Common myeloid progenitor, CD34-positive (primary cell): ENCODE data around the gene STOM.

Experiments used
- CTCF ChIA-PET: fragments of 350-600 bp; sonication (Branson Sonifier 250); formaldehyde crosslinking; loops from one replicate; lab custom pipeline; 2021; ENCODE audit warnings: antibody characterized with exemption; lab: Charles Lee
- POLR2A ChIA-PET: fragments of 350-600 bp; sonication (Branson Sonifier 250); formaldehyde crosslinking; loops from one replicate; lab custom pipeline; 2021; ENCODE audit warnings: antibody characterized with exemption; lab: Charles Lee
- DNase-seq, 3 donors: peaks; one replicate each; pipeline versions ENCODE4 v3.0.0 to v3.0.0-alpha.2; 2013
- H3K27ac ChIP-seq, 2 experiments: 1 replicate in 1 of 2; 2 replicates in 1 of 2; pipeline ENCODE4 v1.7.0; 2013; ENCODE audit warnings: inconsistent platforms in 2 of 2, low read length in 2 of 2, mild to moderate bottlenecking in 2 of 2, low read depth in 1 of 2, moderate library complexity in 1 of 2; ENCODE audit not compliant: severe bottlenecking in 2 of 2, insufficient read depth in 1 of 2, poor library complexity in 1 of 2
- H3K27me3 ChIP-seq, 5 experiments: replicated peaks in 2 of 5; 1 replicate in 3 of 5; 2 replicates in 2 of 5; pipeline versions ENCODE4 v1.6.1 to v1.7.0; 2013; ENCODE audit warnings: low read length in 4 of 5, mild to moderate bottlenecking in 2 of 5, moderate library complexity in 2 of 5, inconsistent platforms in 1 of 5; ENCODE audit not compliant: insufficient read depth in 5 of 5, control insufficient read depth in 4 of 5
- H3K36me3 ChIP-seq, 4 experiments: 1 replicate in 2 of 4; 2 replicates in 2 of 4; pipeline versions ENCODE4 v1.6.1 to v1.7.0; 2013; ENCODE audit warnings: low read length in 3 of 4, control low read depth in 1 of 4, mild to moderate bottlenecking in 1 of 4; ENCODE audit not compliant: control insufficient read depth in 4 of 4, insufficient read depth in 4 of 4
- H3K4me1 ChIP-seq, 4 experiments: 1 replicate in 3 of 4; 2 replicates in 1 of 4; pipeline versions ENCODE4 v1.6.1 to v1.7.1; 2013; ENCODE audit warnings: low read length in 3 of 4, mild to moderate bottlenecking in 3 of 4, control low read depth in 1 of 4, inconsistent platforms in 1 of 4, moderate library complexity in 1 of 4; ENCODE audit not compliant: control insufficient read depth in 4 of 4, insufficient read depth in 4 of 4; ENCODE audit errors: control extremely low read depth in 1 of 4
- H3K4me3 ChIP-seq, 7 experiments: 1 replicate in 4 of 7; 2 replicates in 3 of 7; pipeline versions ENCODE4 v1.5.1 to v1.7.0; 2013; ENCODE audit warnings: mild to moderate bottlenecking in 7 of 7, low read length in 6 of 7, moderate library complexity in 6 of 7, inconsistent platforms in 2 of 7, low read depth in 2 of 7, control low read depth in 1 of 7; ENCODE audit not compliant: insufficient read depth in 4 of 7, control insufficient read depth in 1 of 7; ENCODE audit errors: extremely low read depth in 1 of 7
- H3K9me3 ChIP-seq, 5 experiments: 1 replicate in 4 of 5; 2 replicates in 1 of 5; pipeline versions ENCODE4 v1.6.1 to v1.7.1; 2013; ENCODE audit warnings: low read length in 4 of 5, mild to moderate bottlenecking in 2 of 5, inconsistent platforms in 1 of 5, low read depth in 1 of 5, moderate library complexity in 1 of 5; ENCODE audit not compliant: control insufficient read depth in 4 of 5, insufficient read depth in 2 of 5; ENCODE audit errors: control extremely low read depth in 1 of 5
- WGBS: methylation state at CpG from one replicate; pipeline ENCODE4 v1.1.5; 2013; ENCODE audit not compliant: insufficient coverage; 5-methylcytosine and 5-hydroxymethylcytosine counted together

STOM gene

DNA sequence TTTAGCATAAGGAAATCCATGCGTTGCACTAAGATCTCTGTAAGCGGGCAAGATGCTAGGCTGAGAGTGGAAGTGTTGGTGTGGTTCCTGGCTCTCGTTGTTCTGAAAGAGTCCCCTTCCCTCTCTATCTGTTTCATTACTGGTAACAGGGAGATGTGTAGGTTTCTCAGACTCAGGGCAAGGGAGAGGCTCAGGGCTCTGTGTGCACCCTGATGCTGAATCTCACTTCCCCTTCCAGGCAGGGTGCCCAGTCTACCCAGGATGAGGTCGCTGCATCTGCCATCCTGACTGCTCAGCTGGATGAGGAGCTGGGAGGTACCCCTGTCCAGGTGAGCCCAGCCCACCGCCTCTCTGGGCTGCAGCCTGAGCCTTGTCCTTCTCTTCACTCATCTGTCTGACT is 45.7 kb downstream of the STOM start:
- Histone ChIP-seq H3K36me3 (peaks cover 5 to 54% (median 47%) of the 10 kb centered on the region in 4 experiments), H3K27me3 (no peaks in the 10 kb centered on the region), H3K27ac (no peak overlapping the region), H3K9me3 (no peaks in the 10 kb centered on the region), H3K4me3 (no peak overlapping the region), H3K4me1 (peaks cover 0 to 17% (median 11%) of the 10 kb centered on the region in 4 experiments)
- POLR2A ChIA-PET, result no interaction called here
- CTCF ChIA-PET, result interaction anchor here (1.4 to 2.0 kb wide), 2 partner anchors 69 to 75 kb away, joined by 5 to 7 read pairs; no protein-coding TSS in a partner anchor
- DNase-seq, result no peak
- 97% methylated on average over 4 of the region's 5 CpGs for WGBS

- Histone ChIP-seq H3K4me3 (no peak overlapping the region), H3K9me3 (no peaks in the 10 kb centered on the region)
- 99% methylated on average over 8 of the region's 10 CpGs for WGBS
Measured at GRCh38 chr9:121323449-121324151, 46.5 kb downstream of the STOM start.

GRCh38 chr9:121322737-121323448 is 47.2 kb downstream of the STOM start:
- Histone ChIP-seq H3K9me3 (no peaks in the 10 kb centered on the region), H3K36me3 (peaks cover 5 to 55% (median 42%) of the 10 kb centered on the region in 4 experiments), H3K27ac (no peak overlapping the region), H3K27me3 (no peaks in the 10 kb centered on the region), H3K4me1 (peaks cover 0 to 18% (median 12%) of the 10 kb centered on the region in 4 experiments), H3K4me3 (no peak overlapping the region)
- no peak for DNase-seq
- ChIA-PET POLR2A (no interaction called here), CTCF (interaction anchor here (2.0 to 10.8 kb wide), 3 partner anchors 54 to 80 kb away, joined by 7 to 236 read pairs (median 158); no protein-coding TSS in a partner anchor)
- WGBS, result 96% methylated on average over 5 of the region's 10 CpGs

More at GRCh38 chr9:121323449-121324151, 46.5 kb downstream of the STOM start:
- peaks cover 5 to 55% (median 46%) of the 10 kb centered on the region in 4 experiments for H3K36me3 ChIP-seq
- H3K27me3 ChIP-seq, result no peaks in the 10 kb centered on the region
- no peak overlapping the region for H3K27ac ChIP-seq
- ChIA-PET POLR2A (no interaction called here), CTCF (interaction anchor here (1.4 to 10.8 kb wide), 3 partner anchors 70 to 79 kb away, joined by 5 to 236 read pairs (median 7); no protein-coding TSS in a partner anchor)
- no peak for DNase-seq
- H3K4me1 ChIP-seq, result peaks cover 0 to 18% (median 12%) of the 10 kb centered on the region in 4 experiments

DNA sequence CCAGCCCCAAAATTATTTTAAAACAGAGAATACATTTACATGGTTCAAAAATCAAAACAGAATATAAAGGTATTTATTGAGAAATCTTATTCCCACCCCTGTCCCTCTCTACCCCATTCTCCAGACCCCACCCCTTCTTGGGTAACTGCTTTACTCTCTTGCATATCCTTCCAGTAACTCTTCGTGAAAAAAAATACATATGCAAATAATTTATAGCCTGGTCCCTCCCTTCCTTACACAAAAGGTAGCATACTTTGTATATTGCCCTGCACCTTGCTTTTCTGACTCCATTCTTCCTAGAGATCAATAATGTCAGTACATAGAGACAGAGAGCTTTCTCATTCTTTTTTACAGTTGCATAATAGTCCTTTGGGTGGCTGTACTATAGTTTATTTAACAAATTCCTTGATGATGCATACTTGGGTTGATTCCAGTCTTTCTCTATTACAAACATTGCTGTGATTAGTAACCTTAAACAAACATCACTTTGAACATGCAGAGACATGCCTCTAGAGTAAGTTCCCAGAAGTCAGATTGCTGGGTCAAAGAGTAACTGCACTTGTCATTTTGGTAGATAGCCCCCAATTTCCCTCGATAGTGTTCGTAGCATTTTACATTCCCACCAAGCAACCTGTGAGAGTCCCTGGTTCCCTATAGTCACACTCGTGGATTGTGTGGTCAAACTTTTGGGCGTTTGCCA is 47.9 kb downstream of the STOM start:
- WGBS, result 6% methylated on average over 2 of the region's 5 CpGs
- CTCF ChIA-PET, result interaction anchor here (1.5 to 10.8 kb wide), 4 partner anchors 55 to 108 kb away, joined by 5 to 236 read pairs (median 138); no protein-coding TSS in a partner anchor
- Histone ChIP-seq H3K27ac (no peak overlapping the region), H3K36me3 (peaks cover 5 to 58% (median 42%) of the 10 kb centered on the region in 4 experiments), H3K4me1 (peaks cover 0 to 18% (median 12%) of the 10 kb centered on the region in 4 experiments), H3K27me3 (no peaks in the 10 kb centered on the region), H3K4me3 (no peak overlapping the region), H3K9me3 (no peaks in the 10 kb centered on the region)
- POLR2A ChIA-PET, result no interaction called here
- DNase-seq, result peak in 2 of 3 donors; percentile 58 to 64

DNA sequence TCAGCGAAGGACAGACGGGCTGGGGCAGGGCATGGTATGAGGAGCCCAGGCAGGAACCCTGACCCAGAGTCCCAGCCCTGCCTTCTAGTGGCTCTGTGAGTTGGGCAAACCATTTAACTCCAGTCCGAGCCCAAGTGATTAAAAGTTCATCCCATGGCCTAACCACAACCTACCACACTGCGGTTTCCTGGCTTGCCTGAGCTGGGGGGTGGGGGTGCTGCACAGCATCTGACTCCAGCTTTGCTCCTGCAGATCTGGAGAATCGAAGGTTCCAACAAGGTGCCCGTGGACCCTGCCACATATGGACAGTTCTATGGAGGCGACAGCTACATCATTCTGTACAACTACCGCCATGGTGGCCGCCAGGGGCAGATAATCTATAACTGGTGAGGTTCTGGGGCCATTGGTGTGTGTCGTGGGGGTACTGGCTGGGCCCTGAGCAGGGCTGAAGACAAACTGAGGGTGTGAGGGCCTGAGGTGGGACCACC is 49.0 kb downstream of the STOM start:
- ChIA-PET CTCF (interaction anchor here (0.7 to 10.8 kb wide), 23 partner anchors 8 to 217 kb away, joined by 3 to 236 read pairs (median 11); no protein-coding TSS in a partner anchor), POLR2A (interaction anchor here (0.9 kb wide), 1 partner anchor 49 kb away, joined by 3 read pairs; the partner anchor contains the start of gene STOM)
- H3K9me3 ChIP-seq, result no peaks in the 10 kb centered on the region
- H3K27me3 ChIP-seq, result no peaks in the 10 kb centered on the region
- peak overlapping the region in 2 of 7 experiments; percentile 48 to 58 for H3K4me3 ChIP-seq
- 54% methylated on average over 9 of the region's 10 CpGs for WGBS
- peaks cover 5 to 53% (median 37%) of the 10 kb centered on the region in 4 experiments for H3K36me3 ChIP-seq
- DNase-seq, result peak; percentile 48 to 78 (median 77)
- H3K27ac ChIP-seq, result no peak overlapping the region
- H3K4me1 ChIP-seq, result peaks cover 0 to 18% (median 12%) of the 10 kb centered on the region in 4 experiments

GRCh38 chr9:121319383-121319780 is 50.7 kb downstream of the STOM start:
- H3K27ac ChIP-seq, result no peak overlapping the region
- peaks cover 0 to 18% (median 12%) of the 10 kb centered on the region in 4 experiments for H3K4me1 ChIP-seq
- no peak overlapping the region for H3K4me3 ChIP-seq
- ChIA-PET POLR2A (interaction anchor here (0.7 to 1.0 kb wide), 3 partner anchors 19 to 157 kb away, joined by 3 to 4 read pairs (median 3); no protein-coding TSS in a partner anchor), CTCF (interaction anchor here (0.6 to 10.8 kb wide), 47 partner anchors 8 to 217 kb away, joined by 3 to 236 read pairs (median 6); partner anchors contain the start of gene GSN)
- no peaks in the 10 kb centered on the region for H3K27me3 ChIP-seq
- no peaks in the 10 kb centered on the region for H3K9me3 ChIP-seq
- peaks cover 3 to 37% (median 27%) of the 10 kb centered on the region in 4 experiments for H3K36me3 ChIP-seq
- WGBS, result 100% methylated on average over 3 of the region's 5 CpGs
- no peak for DNase-seq
